GM18909 (cell line): ENCODE results near the gene TAS2R40.
"Not testable (repeated sequence)": the region's sequence is repeated elsewhere in the genome, so short reads cannot be mapped to it uniquely, and the experiment has no call there.

Experiments used
- ATAC-seq: cut with Tn5 transposase; IDR thresholded peaks from one replicate; pipeline ENCODE4 v1.9.1; 2021; ENCODE audit warnings: mild to moderate bottlenecking; ENCODE audit not compliant: unreplicated experiment, poor library complexity

The TAS2R40 gene

GRCh38 chr7:143221737-143222136 is at the start of gene TAS2R40:
Gene TAS2R40 (plus strand): TSS chr7:143222037. CDS start chr7:143222079, 42 bp downstream.
- ATAC-seq, result no peak

DNA sequence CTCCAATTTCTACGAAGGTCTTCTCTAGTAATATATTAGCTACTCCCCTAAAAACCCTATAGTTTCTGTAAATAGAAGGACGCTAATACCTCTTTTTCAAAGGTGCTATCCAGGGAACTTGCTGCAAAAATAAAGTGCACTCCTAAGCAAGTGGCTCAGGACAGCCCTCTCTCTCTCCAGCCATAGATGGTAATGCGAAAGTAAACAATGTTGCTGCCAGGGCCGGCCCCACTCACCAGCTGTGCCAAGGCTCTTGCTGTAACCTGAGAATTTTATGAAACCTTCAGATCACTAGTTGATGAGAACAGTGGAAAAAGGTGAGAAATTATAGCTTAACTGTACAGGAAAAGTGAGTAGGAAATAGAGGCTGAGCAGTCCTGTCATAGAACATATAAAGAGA is 49.5 kb upstream of the TAS2R40 start:
- no peak for ATAC-seq

GRCh38 chr7:143176128-143176527 is 45.7 kb upstream of the TAS2R40 start:
- ATAC-seq, result no peak

DNA sequence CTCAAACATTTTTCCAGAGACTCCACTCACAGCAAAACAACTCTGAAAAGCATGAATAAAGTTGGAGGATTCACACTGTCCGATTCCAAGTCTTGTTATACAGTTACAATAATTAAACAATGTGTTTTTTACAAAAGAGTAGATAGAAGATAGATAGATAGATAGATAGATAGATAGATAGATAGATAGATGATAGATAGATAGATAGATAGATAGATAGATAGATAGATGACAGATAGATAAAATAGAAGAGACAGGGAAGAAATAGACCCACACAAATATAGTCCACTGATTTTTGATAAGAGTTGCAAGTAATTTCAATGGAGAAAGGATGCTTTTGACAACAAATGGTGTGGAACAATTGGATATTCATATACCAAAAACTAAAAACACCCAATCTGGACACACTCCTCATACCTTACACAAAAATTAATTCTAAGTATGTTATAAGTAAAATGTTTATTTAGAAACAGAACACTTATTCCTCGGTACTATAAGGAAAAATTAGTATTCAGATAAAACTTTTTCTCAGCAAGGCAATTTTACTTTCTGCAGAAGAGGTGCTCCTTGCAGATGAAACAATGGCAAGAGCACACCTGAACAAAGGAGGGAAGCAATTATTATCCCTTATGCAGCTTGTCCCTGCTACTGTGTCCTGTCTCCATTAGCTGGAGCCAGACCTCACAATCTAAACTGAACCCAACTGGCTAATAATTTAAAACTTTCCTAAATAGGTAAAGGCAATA is 44.3 kb upstream of the TAS2R40 start:
- no peak for ATAC-seq

DNA sequence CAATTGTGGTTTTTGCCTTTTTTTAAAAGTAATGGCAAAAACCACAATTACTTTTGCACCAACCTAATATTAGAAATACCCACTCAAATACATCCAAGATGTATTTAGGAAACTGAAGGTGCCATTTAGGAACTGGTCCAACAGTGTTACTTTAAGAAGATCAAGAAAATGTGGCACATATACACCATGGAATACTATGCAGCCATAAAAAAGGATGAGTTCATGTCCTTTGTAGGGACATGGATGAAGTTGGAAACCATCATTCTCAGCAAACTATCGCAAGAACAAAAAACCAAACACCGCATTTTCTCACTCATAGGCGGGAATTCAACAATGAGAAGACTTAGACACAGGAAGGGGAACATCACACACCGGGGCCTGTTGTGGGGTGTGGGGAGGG is 41.1 kb upstream of the TAS2R40 start:
- not testable (repeated sequence) for ATAC-seq

GRCh38 chr7:143181349-143181748 is 40.5 kb upstream of the TAS2R40 start:
- no peak for ATAC-seq

GRCh38 chr7:143183024-143183423 is 38.8 kb upstream of the TAS2R40 start, which contains the start of gene TAS2R39:
Gene TAS2R39 (plus strand): TSS chr7:143183419. CDS start chr7:143183419, 0 bp downstream.
- no peak for ATAC-seq

DNA sequence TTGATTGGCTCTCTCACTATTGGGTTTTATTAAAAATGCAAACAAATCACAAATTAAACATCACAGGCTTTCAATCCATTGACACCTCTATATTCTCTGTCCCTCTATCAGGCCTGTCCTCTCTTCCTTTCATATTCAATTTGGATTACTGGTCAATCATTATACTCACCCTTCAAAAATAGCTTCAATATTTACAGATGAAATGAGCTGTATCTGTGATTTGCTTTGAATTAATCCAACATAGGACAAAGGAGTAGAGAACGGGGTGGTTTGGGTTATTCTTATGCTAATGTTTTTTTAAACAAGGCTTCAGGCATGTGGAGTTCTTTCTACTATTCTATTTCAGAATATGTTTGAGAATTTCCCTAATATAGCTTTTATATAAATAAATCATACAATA is 36.3 kb upstream of the TAS2R40 start:
- no peak for ATAC-seq

DNA sequence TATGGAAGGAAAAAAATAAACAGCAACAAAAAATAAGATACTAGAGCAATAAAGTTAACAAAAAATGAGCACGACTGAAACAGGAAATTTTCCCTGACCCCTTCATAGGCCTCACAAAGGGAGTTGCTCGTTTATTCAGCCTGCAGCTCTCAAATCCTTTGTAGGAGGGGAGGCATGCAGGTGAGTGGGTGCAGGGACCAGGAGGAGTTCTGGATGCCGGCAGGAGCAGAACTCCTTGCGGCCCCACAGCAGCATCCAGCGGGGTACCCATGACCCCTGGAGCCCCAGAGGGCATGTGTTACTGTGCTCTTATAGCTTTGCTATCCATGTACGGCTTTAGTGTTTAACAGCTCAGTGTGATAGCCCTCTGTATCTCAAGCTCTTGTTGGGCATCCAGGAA is 32.8 kb upstream of the TAS2R40 start:
- no peak for ATAC-seq

- ATAC-seq, result no peak
Observed at GRCh38 chr7:143193880-143194279, 28.0 kb upstream of the TAS2R40 start.

DNA sequence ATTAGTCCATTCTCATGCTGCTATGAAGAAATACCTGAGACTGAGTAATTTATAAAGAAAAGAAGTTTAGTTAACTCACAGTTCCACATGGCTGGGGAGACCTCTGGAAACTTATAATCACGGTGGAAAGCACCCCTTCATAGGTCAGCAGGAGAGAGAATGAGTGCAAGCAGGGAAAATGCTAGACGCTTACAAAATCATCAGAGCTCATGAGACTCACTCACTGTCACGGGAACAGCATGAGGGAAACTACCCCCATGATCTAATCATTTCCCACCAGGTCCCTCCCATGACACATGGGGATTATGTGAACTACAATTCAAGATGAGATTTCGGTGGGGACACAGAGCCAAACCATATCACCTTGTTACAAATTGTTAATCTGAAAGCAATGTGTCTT is 22.8 kb upstream of the TAS2R40 start:
- ATAC-seq, result peak; percentile 54

- no peak for ATAC-seq
Observed at GRCh38 chr7:143202161-143202560, 19.7 kb upstream of the TAS2R40 start.

DNA sequence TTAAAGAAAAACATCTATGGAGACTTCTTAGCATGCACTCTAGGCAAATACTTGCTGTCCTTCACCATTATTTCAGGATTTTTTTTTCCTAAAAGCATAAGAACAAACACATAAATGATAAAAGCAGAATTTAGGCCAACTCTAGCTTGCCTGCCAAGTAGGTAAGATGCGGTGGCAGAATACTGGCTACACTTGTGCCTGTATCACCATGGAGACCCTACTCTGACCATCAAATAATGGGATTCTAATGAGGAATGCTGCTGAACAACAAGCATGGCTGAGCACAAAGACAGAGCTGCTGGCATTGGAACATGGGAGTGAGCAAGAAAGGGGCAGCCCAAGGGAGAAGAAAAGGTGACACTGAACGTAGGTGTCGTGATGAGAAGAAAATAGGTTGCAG is 18.5 kb upstream of the TAS2R40 start:
- no peak for ATAC-seq

GRCh38 chr7:143205560-143206293 is 16.1 kb upstream of the TAS2R40 start:
- ATAC-seq, result peak; percentile 93

DNA sequence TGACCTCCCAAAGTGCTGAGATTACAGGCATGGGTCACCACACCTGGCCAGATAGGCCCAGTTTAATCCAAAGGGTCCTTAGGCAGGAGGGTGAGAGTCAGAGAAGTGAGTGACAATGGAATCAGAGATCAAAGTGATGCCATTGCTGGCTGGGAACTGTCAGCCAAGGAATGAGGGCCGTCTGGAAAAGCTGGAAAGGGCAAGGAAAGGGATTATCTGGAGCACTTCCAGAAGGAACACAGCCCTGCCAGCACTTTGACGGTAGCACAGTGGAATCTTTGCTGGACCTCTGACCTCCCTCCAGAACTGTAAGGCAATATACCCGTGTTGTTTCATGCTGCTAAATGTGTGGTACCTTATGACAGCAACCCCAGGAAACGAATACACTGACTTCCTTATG is 11.3 kb upstream of the TAS2R40 start:
- ATAC-seq, result no peak

DNA sequence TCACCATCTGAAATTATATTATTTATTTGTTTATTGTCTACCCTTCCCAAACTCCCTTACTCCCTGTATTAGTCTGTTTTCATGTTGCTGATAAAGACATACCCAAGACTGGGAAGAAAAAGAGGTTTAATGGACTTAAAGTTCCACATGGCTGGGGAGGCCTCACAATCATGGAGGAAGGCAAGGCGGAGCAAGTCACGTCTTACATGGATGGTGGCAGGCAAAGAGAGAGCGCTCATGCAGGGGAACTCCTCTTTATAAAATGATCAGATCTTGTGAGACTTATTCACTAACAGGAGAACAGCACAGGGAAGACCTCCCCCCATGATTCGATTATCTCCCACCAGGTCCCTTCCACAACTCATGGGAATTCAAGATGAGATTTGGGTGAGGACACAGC is 8.4 kb upstream of the TAS2R40 start:
- not testable (repeated sequence) for ATAC-seq

- ATAC-seq, result peak; percentile 89
Observed at GRCh38 chr7:143214789-143215679, 6.8 kb upstream of the TAS2R40 start.

GRCh38 chr7:143216151-143216550 is 5.7 kb upstream of the TAS2R40 start:
- no peak for ATAC-seq

DNA sequence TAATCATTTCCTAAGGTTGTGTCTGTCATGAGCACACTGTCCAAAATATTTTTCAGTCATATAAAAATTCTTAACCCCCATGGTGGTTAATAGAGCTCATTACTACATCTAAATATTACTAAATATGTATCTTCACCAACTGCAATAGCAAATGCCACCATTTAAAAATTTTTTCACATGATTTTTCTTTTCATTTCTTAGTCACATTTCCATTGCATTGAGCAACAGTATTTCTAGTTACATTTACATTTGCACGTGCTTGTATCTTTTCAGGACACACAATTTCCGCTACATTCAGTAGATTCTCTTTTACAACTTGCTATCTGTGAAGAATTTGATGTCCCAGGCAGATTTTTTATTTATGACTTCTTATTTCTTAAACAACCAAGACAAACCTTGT is 5.2 kb upstream of the TAS2R40 start:
- ATAC-seq, result no peak

GRCh38 chr7:143217806-143218205 is 4.0 kb upstream of the TAS2R40 start:
- no peak for ATAC-seq

GRCh38 chr7:143221286-143221685 is 551 bp upstream of the TAS2R40 start:
- ATAC-seq, result no peak
